Heart left ventricle (tissue), 16 donors: ENCODE results near the gene RAB1B. TPM values are rescaled to one million over a fixed set of nuclear protein-coding genes. Genes with fewer than 3 reads are reported as not detected.

Experiments used
- ATAC-seq, 4 donors: fragments of 200-7000 bp; cut with Tn5 transposase; one replicate each; pipeline ENCODE4 v1.9.1; 2020 to 2022; ENCODE audit warnings: moderate library complexity in 4 of 4, mild to moderate bottlenecking in 3 of 4, moderate number of reproducible peaks in 1 of 4
- DNase-seq, 5 donors: peaks; one replicate each; pipeline ENCODE4 v3.0.0-alpha.2; 2020
- H3K27ac ChIP-seq, 12 donors: fragments of 200-600 bp; sonication (generic) in 4 of 12; one replicate each; pipeline versions ENCODE4 v1.5.0 to v1.8.0; 2016 to 2022; ENCODE audit warnings: mild to moderate bottlenecking in 2 of 12
- H3K27me3 ChIP-seq, 9 donors: fragments of 200-600 bp; sonication (generic) in 2 of 9; one replicate each; pipeline versions ENCODE4 v1.5.1 to v1.8.0; 2016 to 2022; ENCODE audit warnings: mild to moderate bottlenecking in 3 of 9
- H3K36me3 ChIP-seq, 9 donors: fragments of 200-600 bp; sonication (generic) in 2 of 9; one replicate each; pipeline versions ENCODE4 v1.5.0 to v1.8.0; 2018 to 2022; ENCODE audit warnings: mild to moderate bottlenecking in 2 of 9
- H3K4me1 ChIP-seq, 12 donors: fragments of 200-600 bp; sonication (generic) in 4 of 12; one replicate each; pipeline versions ENCODE4 v1.5.0 to v1.8.0; 2016 to 2022; ENCODE audit warnings: mild to moderate bottlenecking in 3 of 12
- H3K4me3 ChIP-seq, 12 donors: fragments of 200-600 bp; sonication (generic) in 4 of 12; one replicate each; pipeline versions ENCODE4 v1.5.0 to v1.8.0; 2017 to 2022; ENCODE audit warnings: mild to moderate bottlenecking in 9 of 12, moderate library complexity in 4 of 12
- H3K9me3 ChIP-seq, 12 donors: fragments of 200-600 bp; sonication (generic) in 4 of 12; one replicate each; pipeline versions ENCODE4 v1.5.0 to v1.8.0; 2016 to 2022; ENCODE audit warnings: mild to moderate bottlenecking in 1 of 12
- CTCF ChIP-seq, 12 donors: fragments of 200-600 bp; sonication (generic) in 4 of 12; IDR thresholded peaks; one replicate each; pipeline versions ENCODE4 v1.5.0 to v1.8.0; 2018 to 2022; ENCODE audit warnings: antibody characterized with exemption in 12 of 12, mild to moderate bottlenecking in 5 of 12
- POLR2A ChIP-seq, 2 donors: fragments of 450-650 bp; IDR thresholded peaks; one replicate each; pipeline ENCODE4 v1.6.1; 2017; ENCODE audit warnings: antibody characterized with exemption in 2 of 2, mild to moderate bottlenecking in 2 of 2, moderate library complexity in 2 of 2
- WGBS, 4 donors: extraction: QIAGEN DNeasy Blood & Tissue Kit in 2 of 4; methylation state at CpG; one replicate each; pipeline versions ENCODE4 v1.1.5 to v1.1.7; 2013 to 2018; 5-methylcytosine and 5-hydroxymethylcytosine counted together
- intact Hi-C, 10 donors: fragments of 100-400 bp; cut with DNase I; formaldehyde crosslinking; loops; one replicate each; pipeline versions ENCODE4 v1.11.1 to v1.14.2; 2022
- polyA plus RNA-seq, 2 donors: library from polyadenylated mRNA; stranded (reverse); fragments of 200-250 nt; gene quantifications; one replicate each; pipeline ENCODE4 v1.2.3, GENCODE V29; 2013
- total RNA-seq, 9 donors: library from RNA; depleted of rRNA in 2 of 9; stranded (reverse); fragments of >200 nt in 2 of 9; fragmentation: NEBNext Ultra II Directional in 3 of 9; extraction: Animal tissue kit (Norgen Biotek cat#: 25700) in 3 of 9; gene quantifications; one replicate each; pipeline versions ENCODE4 v1.1.0 to v1.2.4, GENCODE V29; 2016 to 2023
- donor health status: ischemic (EF 13 %, LVEDD 7.1; RV severe dilation, severe dysfunction).
- donor health status: healthy with polysubstance abuse.
- donor health status: DM: no; HTN: yes; CAD: no.
- donor health status: DM: no; HTN: no; CAD: no.
- donor health status: ischemic (EF 25% LVEDD 6.9; RV normal size, moderate dysfunction).
- donor health status: ischemic (EF 25% LVEDD 5.7; RV mildly dilated, moderate dysfunction).
- donor health status: healthy.
- donor health status: DM: yes; HTN: yes; CAD: no.
- donor health status: ischemic (EF 35%, LVEDD 5.7; RV mildly dilated, moderate dysfunction).
- donor health status: nonischemic (EF 11% LVEDD 7.7; RV severe dilation, severe dysfunction).
- donor health status: DM: yes; HTN: yes; CAD: no.
- donor health status: PGD.
- donor health status: ischemic (EF 29% LVEDD 5.4; RV normal size, mild dysfunction).
- donor health status: nonischemic (EF 23%, LVEDD 6.1; RV moderate dilation, normal function).

RAB1B gene
- total and polyA plus RNA-seq, 11 donors = 111 to 178 (median 135) TPM

- Histone ChIP-seq H3K9me3 (no peaks in the 10 kb centered on the region), H3K4me3 (peak overlapping the region in 10 of 12 donors; percentile 21 to 66 (median 62)), H3K4me1 (peaks cover 0 to 57% (median 32%) of the 10 kb centered on the region in 12 donors), H3K27me3 (no peaks in the 10 kb centered on the region), H3K27ac (peak overlapping the region in 11 of 12 donors; percentile 64 to 94 (median 89)), H3K36me3 (no peaks in the 10 kb centered on the region)
- intact Hi-C loops = loop anchor here in 8 of 10 donors (5.0 kb wide), 3 partner anchors 33 to 363 kb away; partner anchors contain the start of genes B4GAT1 (in 3 of the 8), BRMS1 (in 3 of the 8) and RBM4B (in 1 of the 8)
- TF ChIP-seq POLR2A (IDR thresholded peaks at IDR 0.05) = no peak
- no peak for TF ChIP-seq CTCF (IDR thresholded peaks at IDR 0.05)
- no peak for ATAC-seq
- no peak for DNase-seq
- 67 to 88% (median 81%) methylated on average over 1 of the region's 1 CpG for WGBS, 4 donors
These were observed 45.7 kb downstream of the RAB1B start for GRCh38 chr11:66314186-66314501.

- ATAC-seq (no peak), DNase-seq (peak in 1 of 5 donors; percentile 57)
- peak overlapping the region in 11 of 12 donors; percentile 21 to 66 (median 62) for H3K4me3 ChIP-seq
- no peaks in the 10 kb centered on the region for H3K27me3 ChIP-seq
- peak overlapping the region in 10 of 12 donors; percentile 72 to 94 (median 90) for H3K27ac ChIP-seq
- peaks cover 0 to 57% (median 32%) of the 10 kb centered on the region in 12 donors for H3K4me1 ChIP-seq
- no peaks in the 10 kb centered on the region for H3K36me3 ChIP-seq
- intact Hi-C loops = loop anchor here in 8 of 10 donors (5.0 kb wide), 3 partner anchors 32 to 362 kb away; partner anchors contain the start of genes B4GAT1 (in 3 of the 8), BRMS1 (in 3 of the 8) and RBM4B (in 1 of the 8)
- TF ChIP-seq POLR2A (IDR thresholded peaks at IDR 0.05) (no peak), CTCF (IDR thresholded peaks at IDR 0.05) (no peak)
- WGBS, 4 donors = 77 to 87% (median 82%) methylated on average over 7 to 17 of the region's 17 CpGs
- no peaks in the 10 kb centered on the region for H3K9me3 ChIP-seq
These were observed 46.4 kb downstream of the RAB1B start for GRCh38 chr11:66314561-66315497.

GRCh38 chr11:66315498-66315885 lies 47.1 kb downstream of the RAB1B start:
- ATAC-seq = no peak
- WGBS, 4 donors = 77 to 84% (median 81%) methylated on average over 14 of the region's 14 CpGs
- Histone ChIP-seq H3K27me3 (no peaks in the 10 kb centered on the region), H3K4me1 (peaks cover 0 to 57% (median 32%) of the 10 kb centered on the region in 12 donors), H3K4me3 (peak overlapping the region in 11 of 12 donors; percentile 42 to 66 (median 62)), H3K36me3 (no peaks in the 10 kb centered on the region), H3K9me3 (no peaks in the 10 kb centered on the region), H3K27ac (peak overlapping the region in 9 of 12 donors; percentile 5 to 94 (median 84))
- intact Hi-C loops = no loop called here
- DNase-seq = peak in 1 of 5 donors; percentile 49
- no peak for TF ChIP-seq POLR2A (IDR thresholded peaks at IDR 0.05)
- TF ChIP-seq CTCF (IDR thresholded peaks at IDR 0.05) = no peak
